Adrenal gland (tissue), 5 donors: ENCODE data around the gene RNF212.

Experiments
- CTCF ChIP-seq, 6 experiments: fragments of 450-650 bp in 4 of 6; fragments of 200-600 bp in 2 of 6; sonication (generic) in 1 of 6; IDR thresholded peaks; 1 replicate in 5 of 6; 2 replicates in 1 of 6; pipeline versions ENCODE4 v1.5.1 to v1.8.0; 2016 to 2021; ENCODE audit warnings: antibody characterized with exemption in 6 of 6, mild to moderate bottlenecking in 2 of 6, moderate library complexity in 1 of 6
- POLR2A ChIP-seq, 2 donors: fragments of 450-650 bp; IDR thresholded peaks; one replicate each; pipeline ENCODE4 v1.6.1; 2017; ENCODE audit warnings: antibody characterized with exemption in 2 of 2, mild to moderate bottlenecking in 2 of 2, moderate library complexity in 1 of 2
- donor health status: DM: no; HTN: no; CAD: no.

GRCh38 chr4:1087371-1087770 lies 26.0 kb downstream of the RNF212 start:
- no peak for TF ChIP-seq CTCF (IDR thresholded peaks at IDR 0.05)
- TF ChIP-seq POLR2A (IDR thresholded peaks at IDR 0.05) = no peak
